ENCODE measurements around the gene URI1.

GRCh38 chr19:29974701-29975100, 32.7 kb downstream of the URI1 start:
- TF ChIP-seq CTCF (IDR thresholded peaks at IDR 0.05; ENCODE audit: low read length) (no peak), EZH2 (IDR thresholded peaks at IDR 0.05; ENCODE audit: borderline replicate concordance, low read length) (no peak)
